ENCODE measurements around the gene KLK3. TPM values are rescaled to one million over a fixed set of nuclear protein-coding genes. Genes with fewer than 3 reads are reported as not detected.

The KLK3 gene
- total RNA-seq, 2 experiments from 2014 or later: not detected

GRCh38 chr19:50861496-50862286 is 7.0 kb downstream of the KLK3 start:
- no peak for TF ChIP-seq CTCF (IDR thresholded peaks at IDR 0.05)
- Histone ChIP-seq H3K9me3 (ENCODE audit: control insufficient read depth in 1 of 2, insufficient read depth in 1 of 2, low read length in 2 of 2) (no peaks in the 10 kb centered on the region), H3K27me3 (ENCODE audit: control insufficient read depth in 1 of 2, insufficient read depth in 2 of 2, low read length in 2 of 2) (peaks cover 12 to 37% of the 10 kb centered on the region in 2 experiments), H3K4me3 (ENCODE audit: low read length) (no peak overlapping the region), H3K27ac (ENCODE audit: low read depth in 1 of 2, low read length in 2 of 2) (no peak overlapping the region), H3K36me3 (ENCODE audit: insufficient read depth, low read length) (no peaks in the 10 kb centered on the region), H3K4me1 (ENCODE audit: insufficient read depth, low read length) (no peaks in the 10 kb centered on the region)
- Mint-ChIP-seq H3K36me3 (ENCODE audit: low read depth) (no peaks in the 10 kb centered on the region), H3K27me3 (peaks cover 56% of the 10 kb centered on the region), H3K9me3 (peaks cover 6% of the 10 kb centered on the region), H3K27ac (no peak overlapping the region), H3K4me1 (ENCODE audit: low read depth) (no peaks in the 10 kb centered on the region), H3K4me3 (no peak overlapping the region)
- ChIA-PET CTCF (no interaction called here), POLR2A (no interaction called here)
- intact Hi-C loops (cut with DNase I, micrococcal nuclease): no loop called here
- DNase-seq (no peak), ATAC-seq (ENCODE audit: poor library complexity) (no peak)

GRCh38 chr19:50869479-50869878 is 14.8 kb downstream of the KLK3 start:
- Histone ChIP-seq H3K4me1 (ENCODE audit: insufficient read depth, low read length) (no peaks in the 10 kb centered on the region), H3K9me3 (ENCODE audit: control insufficient read depth in 1 of 2, insufficient read depth in 1 of 2, low read length in 2 of 2) (peaks cover 0 to 7% of the 10 kb centered on the region in 2 experiments), H3K27ac (ENCODE audit: low read depth in 1 of 2, low read length in 2 of 2) (no peak overlapping the region), H3K4me3 (ENCODE audit: low read length) (no peak overlapping the region), H3K27me3 (ENCODE audit: control insufficient read depth in 1 of 2, insufficient read depth in 2 of 2, low read length in 2 of 2) (peaks cover 5 to 38% of the 10 kb centered on the region in 2 experiments), H3K36me3 (ENCODE audit: insufficient read depth, low read length) (no peaks in the 10 kb centered on the region)
- ATAC-seq (ENCODE audit: poor library complexity): no peak
- Mint-ChIP-seq H3K4me1 (ENCODE audit: low read depth) (no peaks in the 10 kb centered on the region), H3K36me3 (ENCODE audit: low read depth) (no peaks in the 10 kb centered on the region), H3K9me3 (no peaks in the 10 kb centered on the region), H3K4me3 (no peak overlapping the region), H3K27ac (no peak overlapping the region), H3K27me3 (peaks cover 66% of the 10 kb centered on the region)
- CTCF ChIA-PET: no interaction called here
- no peak for TF ChIP-seq CTCF (IDR thresholded peaks at IDR 0.05)
- intact Hi-C loops (cut with DNase I, micrococcal nuclease): no loop called here
- POLR2A ChIA-PET: no interaction called here
- DNase-seq: no peak

- DNase-seq (no peak), ATAC-seq (ENCODE audit: poor library complexity) (no peak)
- H3K4me3 Mint-ChIP-seq: no peak overlapping the region
- CTCF ChIA-PET: interaction anchor here (0.6 kb wide), 1 partner anchor 781 kb away, joined by 4 read pairs; no protein-coding TSS in a partner anchor
- peaks cover 60% of the 10 kb centered on the region for H3K27me3 Mint-ChIP-seq
- no peak overlapping the region for H3K27ac Mint-ChIP-seq
- H3K4me1 Mint-ChIP-seq (ENCODE audit: low read depth): no peaks in the 10 kb centered on the region
- Histone ChIP-seq H3K4me1 (ENCODE audit: insufficient read depth, low read length) (no peaks in the 10 kb centered on the region), H3K9me3 (ENCODE audit: control insufficient read depth in 1 of 2, insufficient read depth in 1 of 2, low read length in 2 of 2) (peaks cover 0 to 7% of the 10 kb centered on the region in 2 experiments), H3K36me3 (ENCODE audit: insufficient read depth, low read length) (no peaks in the 10 kb centered on the region), H3K27me3 (ENCODE audit: control insufficient read depth in 1 of 2, insufficient read depth in 2 of 2, low read length in 2 of 2) (peaks cover 6 to 45% of the 10 kb centered on the region in 2 experiments), H3K27ac (ENCODE audit: low read depth in 1 of 2, low read length in 2 of 2) (no peak overlapping the region), H3K4me3 (ENCODE audit: low read length) (no peak overlapping the region)
- intact Hi-C loops (cut with DNase I, micrococcal nuclease): no loop called here
- no peaks in the 10 kb centered on the region for H3K9me3 Mint-ChIP-seq
- no peak for TF ChIP-seq CTCF (IDR thresholded peaks at IDR 0.05)
- H3K36me3 Mint-ChIP-seq (ENCODE audit: low read depth): no peaks in the 10 kb centered on the region
- POLR2A ChIA-PET: no interaction called here
Observed at GRCh38 chr19:50870417-50871089, 15.8 kb downstream of the KLK3 start.

Measured in CD4-positive, alpha-beta T cell (primary cell).